Measurements from ENCODE around the gene ERGIC1.
A peak's percentile ranks its signal among the peaks of the same experiment; 100 is the strongest.
"Not testable (repeated sequence)": the region's sequence is repeated elsewhere in the genome, so short reads cannot be mapped to it uniquely, and the experiment has no call there.

Gene ERGIC1

DNA sequence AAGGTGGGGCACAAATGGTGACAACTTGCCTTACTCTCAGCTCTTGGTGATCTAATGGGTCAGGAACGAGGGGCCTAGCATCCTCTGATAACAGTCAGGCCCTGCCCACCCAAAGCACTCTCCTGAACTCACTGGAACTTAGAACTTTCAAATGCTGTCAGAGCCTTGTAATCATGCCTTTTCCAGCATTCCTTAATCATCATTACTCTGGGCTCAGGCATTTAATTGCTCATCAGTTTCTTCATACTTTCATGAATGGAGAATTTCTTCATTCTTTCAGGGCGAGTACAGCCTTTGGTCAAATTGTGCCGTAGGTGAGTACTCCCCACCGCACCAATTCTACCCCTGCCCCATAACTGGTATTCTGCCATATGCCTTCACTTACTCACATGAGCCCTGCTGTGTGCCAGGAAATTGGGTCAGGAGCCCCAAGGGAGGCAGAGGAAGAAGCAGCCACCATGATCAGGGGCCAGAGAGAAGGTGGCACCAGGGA is 32.8 kb upstream of the ERGIC1 start:
- DNase-seq, result no peak

DNA sequence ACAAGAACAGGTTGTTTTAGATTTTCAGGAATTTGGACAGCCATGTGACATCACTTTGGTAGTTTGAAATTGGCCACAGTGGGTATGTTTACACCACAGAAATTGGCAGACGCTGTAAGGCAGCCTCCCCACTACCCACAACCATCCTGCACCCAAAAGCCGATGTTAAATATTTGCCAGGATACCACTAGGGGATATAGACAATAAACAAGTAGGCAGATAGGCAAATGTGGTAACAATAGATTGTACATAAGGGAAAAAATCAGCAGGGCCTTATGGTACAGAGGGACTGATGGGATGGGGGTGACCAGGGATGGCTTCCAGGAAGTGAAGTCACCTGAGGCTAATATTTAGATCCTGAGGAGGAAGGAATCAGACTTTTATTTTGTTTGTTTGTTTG is 31.9 kb upstream of the ERGIC1 start:
- no peak for DNase-seq

GRCh38 chr5:172802567-172803176 is 31.4 kb upstream of the ERGIC1 start:
- DNase-seq, result peak; percentile 40

GRCh38 chr5:172805018-172805683 is 28.9 kb upstream of the ERGIC1 start:
- DNase-seq, result no peak

GRCh38 chr5:172805736-172806255 is 28.3 kb upstream of the ERGIC1 start:
- no peak for DNase-seq

GRCh38 chr5:172806897-172807672 is 27.0 kb upstream of the ERGIC1 start:
- DNase-seq, result no peak

DNA sequence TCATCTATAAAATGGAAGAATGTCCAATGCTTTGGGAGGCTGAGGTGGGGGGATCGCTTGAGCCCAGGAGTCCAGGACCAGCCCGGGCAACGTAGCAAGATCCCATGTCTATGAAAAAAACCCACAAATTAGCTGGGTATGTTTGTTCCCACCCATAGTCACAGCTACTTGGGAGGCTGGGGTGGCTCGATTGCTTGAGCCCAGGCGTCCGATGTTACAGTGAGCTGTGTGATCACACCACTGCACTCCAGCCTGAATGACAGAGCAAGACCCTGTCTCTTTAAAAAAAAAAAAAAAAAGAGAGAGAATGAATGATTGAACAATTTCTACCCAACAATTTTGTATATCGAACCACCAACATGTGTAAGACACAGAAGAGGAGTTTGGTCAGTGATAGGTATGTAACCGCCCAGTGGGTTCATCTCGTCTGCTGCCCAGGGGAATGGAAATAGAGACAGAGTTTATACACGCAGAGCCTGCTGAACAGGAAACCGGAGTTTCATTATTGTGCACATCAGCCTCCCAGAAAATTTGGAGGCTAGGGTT is 26.2 kb upstream of the ERGIC1 start:
- DNase-seq, result no peak

DNA sequence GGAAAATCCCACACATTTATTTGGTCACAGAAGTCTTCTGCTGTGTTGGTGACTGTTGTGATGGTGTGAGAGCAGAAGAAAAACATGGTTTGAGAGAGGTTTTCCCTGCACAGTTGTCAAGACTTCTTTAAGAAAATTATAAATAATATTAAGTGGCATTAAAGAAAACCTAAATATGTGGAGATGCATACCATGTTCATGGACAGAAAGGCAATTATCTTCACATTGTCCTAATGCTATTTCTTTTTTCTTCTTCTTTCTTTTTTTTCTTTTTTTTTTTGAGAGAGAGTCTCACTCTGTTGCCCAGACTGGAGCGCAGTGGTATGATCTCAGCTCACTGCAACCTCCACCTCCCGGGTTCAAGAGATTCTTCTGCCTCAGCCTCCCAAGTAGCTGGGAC is 24.3 kb upstream of the ERGIC1 start:
- no peak for DNase-seq

GRCh38 chr5:172810996-172811395 is 23.1 kb upstream of the ERGIC1 start:
- DNase-seq, result not testable (repeated sequence)

DNA sequence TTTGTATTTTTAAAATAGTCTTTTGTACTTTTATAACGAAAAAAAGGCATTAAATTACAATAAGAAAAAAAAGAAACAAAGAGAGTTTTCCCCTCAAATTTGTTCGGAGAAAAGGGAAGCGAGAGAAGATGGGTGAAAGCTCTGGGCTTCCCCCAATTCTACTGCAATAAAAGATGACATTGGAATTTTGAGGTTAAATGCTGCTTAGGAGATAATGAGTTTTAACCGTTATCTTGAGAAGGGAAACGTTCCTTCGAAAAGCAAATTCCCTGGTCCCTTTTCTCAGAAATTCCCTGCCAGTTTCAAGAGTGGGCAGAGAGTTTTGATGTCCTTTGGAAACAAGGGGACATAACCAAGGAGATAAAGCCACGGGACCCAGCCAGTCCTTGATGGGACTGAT is 18.4 kb upstream of the ERGIC1 start:
- DNase-seq, result no peak

DNA sequence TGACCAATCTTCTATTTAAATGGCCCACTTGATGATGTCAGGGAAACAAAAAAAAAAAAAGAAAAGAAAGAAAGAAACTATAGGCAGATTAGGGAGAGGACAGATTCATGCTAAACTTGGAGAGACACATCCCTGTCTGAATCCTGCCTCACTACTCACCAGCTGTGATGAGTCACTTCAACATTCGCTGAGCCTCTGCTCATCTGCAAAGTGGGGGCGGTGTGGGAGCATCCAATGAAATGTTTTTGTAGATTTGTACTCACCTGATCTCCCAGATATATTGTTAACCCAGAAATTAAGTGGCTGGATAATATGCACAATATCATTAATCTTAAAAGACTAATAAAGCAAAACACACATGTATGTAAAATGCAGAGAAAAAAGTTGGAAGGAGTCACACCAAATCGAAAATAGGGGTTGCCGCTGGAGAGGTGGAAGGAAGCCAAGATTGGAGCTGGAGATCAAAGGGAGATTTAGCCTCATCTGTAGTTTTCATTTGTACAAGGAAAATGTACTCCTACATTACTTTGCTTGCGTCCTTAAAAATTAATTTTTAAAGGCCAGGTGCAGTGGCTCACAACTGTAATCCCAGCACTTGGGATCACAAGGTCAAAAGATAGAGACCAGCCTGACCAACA is 17.0 kb upstream of the ERGIC1 start:
- DNase-seq, result no peak

GRCh38 chr5:172817664-172818063 is 16.4 kb upstream of the ERGIC1 start:
- DNase-seq, result no peak

- no peak for DNase-seq
These were observed 16.0 kb upstream of the ERGIC1 start for GRCh38 chr5:172818081-172818480.

DNA sequence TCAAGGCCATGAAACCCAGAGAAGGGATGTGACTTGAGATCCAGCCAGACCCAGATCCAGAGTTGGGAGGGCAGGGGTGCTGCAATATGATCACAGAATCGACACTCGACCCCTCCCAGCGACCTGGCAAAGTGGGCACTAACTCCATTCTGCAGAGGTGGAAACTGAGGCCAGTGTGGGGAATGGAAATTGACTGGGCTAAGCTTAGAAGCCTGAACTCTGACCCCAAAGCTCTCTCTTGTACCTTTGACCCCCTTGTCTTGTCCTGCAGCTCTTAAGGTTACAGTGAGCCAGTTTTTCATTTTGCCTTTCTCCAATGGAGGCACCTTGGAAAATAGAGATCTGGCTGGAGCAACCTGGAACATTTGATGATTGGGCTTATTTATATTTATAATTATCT is 14.5 kb upstream of the ERGIC1 start:
- no peak for DNase-seq

DNA sequence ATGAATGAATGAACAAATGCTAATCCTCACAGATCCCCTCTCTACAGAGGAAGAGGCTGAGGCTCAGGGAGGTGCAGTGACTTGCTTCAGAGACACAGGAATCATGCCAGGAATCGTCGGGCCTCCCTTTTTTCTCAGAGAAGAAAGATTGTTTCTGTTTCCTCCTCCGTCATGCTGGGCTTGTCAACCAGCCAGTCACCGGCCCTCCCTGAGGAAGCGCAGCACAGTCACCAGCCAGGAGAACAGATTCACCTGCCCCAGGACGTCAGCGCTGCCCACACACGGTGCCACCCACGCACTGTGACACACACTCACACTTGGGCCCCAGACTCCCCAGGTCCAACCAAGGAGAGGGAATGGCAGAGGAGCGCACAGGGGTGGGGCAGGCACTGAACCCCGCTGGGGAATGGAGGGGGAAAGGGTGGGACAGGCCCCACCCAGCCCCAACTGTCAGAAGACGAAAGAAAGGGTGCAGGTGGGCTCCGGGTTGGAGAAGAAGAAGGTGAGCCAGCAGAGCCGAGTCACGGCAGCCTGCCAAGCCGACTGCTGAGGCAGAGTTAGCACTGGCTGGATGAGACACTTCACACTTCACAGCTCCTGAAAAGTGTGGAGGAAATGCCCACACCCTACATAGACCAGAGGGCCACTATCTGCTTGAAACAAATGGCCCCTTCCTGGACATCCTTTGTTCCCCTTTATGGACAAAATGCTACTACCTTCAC is 13.8 kb upstream of the ERGIC1 start:
- no peak for DNase-seq

DNA sequence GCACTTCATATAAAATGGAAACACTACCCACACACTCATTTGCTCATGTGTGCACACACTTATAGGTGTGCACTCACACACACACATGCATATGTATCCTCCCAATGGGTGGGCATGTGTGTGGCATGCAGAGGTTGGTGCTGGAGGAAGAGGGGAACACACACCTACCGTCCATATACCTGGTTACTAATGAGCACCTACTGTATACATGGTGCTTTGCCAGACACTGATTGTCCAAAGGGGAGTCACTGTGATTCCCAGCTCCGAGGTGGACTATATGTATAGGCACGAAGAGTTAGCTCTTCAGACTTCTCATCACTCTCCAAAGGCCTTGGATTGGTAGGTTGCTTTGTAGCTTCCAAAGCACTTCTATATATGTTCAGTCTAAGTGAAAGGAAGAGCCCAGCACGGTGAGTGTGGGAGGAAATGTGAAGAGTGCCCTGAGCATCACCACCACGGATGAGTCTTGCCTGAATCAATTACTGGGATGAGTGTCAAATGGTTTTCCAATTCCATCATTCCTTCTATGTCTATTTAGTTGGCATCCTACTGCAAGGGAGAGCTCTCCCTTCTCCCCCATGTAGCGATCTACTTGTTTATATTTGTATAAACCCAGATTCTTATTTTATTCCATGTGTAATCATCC is 12.6 kb upstream of the ERGIC1 start:
- no peak for DNase-seq

DNA sequence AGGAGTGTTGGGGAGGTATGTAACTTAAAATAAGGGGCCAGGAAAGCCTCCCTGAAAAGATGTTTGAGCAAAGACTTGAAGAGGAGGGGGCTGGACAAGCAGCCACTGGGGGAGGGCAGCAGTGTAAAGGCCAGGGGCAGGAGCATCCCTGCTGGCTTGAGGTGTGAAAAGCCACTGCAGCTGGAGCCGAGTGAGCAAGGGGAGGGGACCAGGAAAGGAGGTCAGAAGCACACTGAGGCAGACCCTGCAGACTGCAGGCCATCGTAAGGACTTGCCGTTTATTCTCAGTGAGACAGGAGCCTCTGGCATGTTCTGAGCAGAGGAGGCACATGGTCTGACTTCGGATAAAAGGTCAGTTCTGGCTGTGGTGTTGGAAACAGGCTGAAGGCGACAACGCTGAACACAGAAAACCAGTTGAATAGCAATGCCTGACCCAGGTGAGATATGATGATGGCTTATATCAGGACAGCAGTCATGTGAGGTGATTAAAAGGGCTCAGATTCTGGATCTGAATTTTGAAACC is 10.2 kb upstream of the ERGIC1 start:
- DNase-seq, result no peak

DNA sequence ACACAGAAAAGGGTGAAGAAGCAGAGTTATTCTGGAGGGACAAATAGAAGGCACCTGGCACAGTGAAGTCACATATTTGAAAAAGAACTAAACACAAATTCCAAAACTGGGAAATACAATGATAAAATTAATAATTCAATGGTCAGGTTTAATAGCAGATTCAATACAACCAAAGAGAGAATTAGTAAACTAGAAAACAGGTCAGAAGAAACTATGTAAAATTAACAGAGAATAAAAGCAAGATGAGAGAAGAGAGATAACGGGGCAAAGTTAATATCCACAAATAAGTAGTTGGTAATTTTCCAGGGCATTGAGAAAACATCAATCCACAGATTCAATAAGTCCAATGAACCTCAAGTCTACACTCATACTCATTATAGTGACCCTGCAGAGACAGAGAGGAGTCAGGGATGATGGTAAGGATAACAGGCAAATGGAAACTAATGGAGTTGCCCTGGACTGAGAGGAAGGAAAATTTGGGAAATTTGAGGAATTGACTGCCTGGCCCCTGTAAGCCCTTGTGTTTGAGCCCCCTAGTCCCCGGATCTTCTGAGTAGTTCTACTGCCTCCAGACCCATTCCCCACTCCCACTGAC is 8.3 kb upstream of the ERGIC1 start:
- DNase-seq, result no peak

- DNase-seq, result no peak
These were observed 6.2 kb upstream of the ERGIC1 start for GRCh38 chr5:172827841-172828240.

GRCh38 chr5:172828911-172829431 is 5.1 kb upstream of the ERGIC1 start:
- no peak for DNase-seq

GRCh38 chr5:172830275-172830799 is 3.7 kb upstream of the ERGIC1 start:
- DNase-seq, result no peak
